Measurements from ENCODE around the gene SETD2. TPM values are rescaled to one million over a fixed set of nuclear protein-coding genes. Genes with fewer than 3 reads are reported as not detected.

Gene SETD2
- polyA plus RNA-seq, 1 of the 3 experiments (the other 2 are of a cell fraction) = 12.1 TPM

GRCh38 chr3:47004369-47005211 is 159.3 kb downstream of the SETD2 start (continued):
- TF ChIP-seq USF2 (IDR thresholded peaks at IDR 0.05; ENCODE audit: borderline replicate concordance, low read depth, low read length) = no peak

GRCh38 chr3:47003461-47004368 is 160.2 kb downstream of the SETD2 start:
- Histone ChIP-seq H3K9me2 (no peaks in the 10 kb centered on the region), H2AFZ (ENCODE audit: low read depth) (no peak overlapping the region), H3K4me2 (no peak overlapping the region), H3K27me3 (ENCODE audit: insufficient read depth) (no peaks in the 10 kb centered on the region), H3F3A (replicated peaks; ENCODE audit: insufficient read depth) (no peaks in the 10 kb centered on the region), H4K20me1 (ENCODE audit: insufficient read depth) (no peaks in the 10 kb centered on the region), H3K9ac (no peak overlapping the region), H3K27ac (ENCODE audit: low read depth in 2 of 2, low read length in 1 of 2) (no peak overlapping the region), H3K9me3 (no peaks in the 10 kb centered on the region), H3K4me1 (ENCODE audit: control insufficient read depth in 1 of 2, insufficient read depth in 2 of 2, low read depth in 1 of 2, low read length in 1 of 2) (peaks cover 0 to 5% of the 10 kb centered on the region in 2 experiments; a peak in 1 of 4 replicates), H3K4me3 (ENCODE audit: low read depth in 2 of 2, low read length in 1 of 2) (no peak overlapping the region), H3K79me2 (ENCODE audit: insufficient read depth) (no peaks in the 10 kb centered on the region), H3K36me3 (replicated peaks in 1 of 2; ENCODE audit: control insufficient read depth in 1 of 2, insufficient read depth in 2 of 2, low read length in 1 of 2) (peaks cover 0 to 9% of the 10 kb centered on the region in 2 experiments)
- ChIA-PET POLR2A (no interaction called here), CTCF (interaction anchor here (1.2 to 4.7 kb wide), 2 partner anchors 81 to 515 kb away, joined by 3 to 16 read pairs; no protein-coding TSS in a partner anchor)
- TF ChIP-seq YY1 (IDR thresholded peaks at IDR 0.05; ENCODE audit: low read depth) (no peak), EZH2phosphoT487 (IDR thresholded peaks at IDR 0.05; ENCODE audit: borderline replicate concordance, low read depth) (no peak), FOXM1 (IDR thresholded peaks at IDR 0.05; ENCODE audit: low read depth) (no peak), ZBTB33 (IDR thresholded peaks at IDR 0.05; ENCODE audit: borderline replicate concordance, low read depth) (no peak), NFIC (IDR thresholded peaks at IDR 0.05; ENCODE audit: borderline replicate concordance) (no peak), CHD2 (IDR thresholded peaks at IDR 0.05; ENCODE audit: low read length, partially characterized antibody) (no peak), REST (IDR thresholded peaks at IDR 0.05; ENCODE audit: low read depth, low read length) (no peak), RAD21 (IDR thresholded peaks at IDR 0.05; ENCODE audit: low read length) (no peak), IRF3 (IDR thresholded peaks at IDR 0.05; ENCODE audit: low read depth, low read length) (no peak), POLR2AphosphoS5 (IDR thresholded peaks at IDR 0.05; ENCODE audit: low read depth, low read length) (no peak), MXI1 (IDR thresholded peaks at IDR 0.05; ENCODE audit: low read depth, low read length) (no peak), NRF1 (IDR thresholded peaks at IDR 0.05; ENCODE audit: low read depth, low read length) (no peak), GABPA (IDR thresholded peaks at IDR 0.05; ENCODE audit: low read depth) (no peak)
- DNase-seq = peak; percentile 24
- WGBS (ENCODE audit: low lambda C conversion rate) = 94% methylated on average over 24 of the region's 27 CpGs
